ENCODE data around the gene PCIF1.
"Not testable (repeated sequence)": the region's sequence is repeated elsewhere in the genome, so short reads cannot be mapped to it uniquely, and the experiment has no call there.

Gene PCIF1

GRCh38 chr20:45934586-45935415 lies at the start of gene PCIF1:
Gene PCIF1, plus strand, starts transcription at chr20:45934683. Its CDS starts 4,317 bp downstream, at chr20:45939000.
- peak; percentile 96 for DNase-seq

DNA sequence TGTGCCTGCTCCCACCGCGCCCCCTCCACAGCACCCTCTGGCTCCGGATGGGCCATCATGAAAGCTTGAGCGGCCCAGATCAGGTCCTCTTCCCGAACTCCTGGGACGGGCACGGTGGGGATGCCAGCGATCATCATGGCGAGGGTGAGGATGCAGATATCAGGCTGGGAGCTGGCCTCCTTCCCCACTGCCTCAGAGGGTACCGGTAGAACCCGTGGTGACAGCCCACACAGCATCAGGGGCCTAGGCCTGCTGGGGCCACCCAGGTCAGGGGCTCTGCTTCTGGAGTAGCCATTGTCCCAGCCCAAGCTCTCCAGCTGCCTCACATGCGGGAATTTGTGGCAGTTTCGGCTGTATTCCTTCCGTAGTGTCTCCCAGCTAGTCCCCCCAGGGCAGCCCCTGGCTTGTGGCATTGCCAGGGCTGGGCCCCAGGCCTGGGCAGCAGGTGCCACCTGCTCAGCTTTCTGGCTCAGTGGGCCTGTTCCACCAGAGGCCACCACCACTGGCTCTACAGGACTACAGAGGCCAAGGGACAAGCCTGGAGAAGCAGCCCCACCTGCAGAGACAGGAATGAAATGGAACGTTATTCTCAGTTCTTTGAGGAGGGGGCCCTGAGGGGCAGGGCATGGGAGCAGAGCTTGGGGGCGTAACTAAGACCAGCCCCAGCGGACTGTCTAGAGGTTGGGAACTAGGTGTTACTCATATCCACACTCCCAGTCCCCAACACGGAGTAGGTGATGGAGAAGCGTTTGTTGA lies 47.7 kb upstream of the PCIF1 start:
- no peak for DNase-seq

- no peak for DNase-seq
These were observed 47.2 kb upstream of the PCIF1 start, which contains the start of gene SPATA25 for GRCh38 chr20:45887346-45887715. Gene SPATA25, minus strand, starts transcription at chr20:45887622. Its CDS starts 32 bp downstream, at chr20:45887590.

DNA sequence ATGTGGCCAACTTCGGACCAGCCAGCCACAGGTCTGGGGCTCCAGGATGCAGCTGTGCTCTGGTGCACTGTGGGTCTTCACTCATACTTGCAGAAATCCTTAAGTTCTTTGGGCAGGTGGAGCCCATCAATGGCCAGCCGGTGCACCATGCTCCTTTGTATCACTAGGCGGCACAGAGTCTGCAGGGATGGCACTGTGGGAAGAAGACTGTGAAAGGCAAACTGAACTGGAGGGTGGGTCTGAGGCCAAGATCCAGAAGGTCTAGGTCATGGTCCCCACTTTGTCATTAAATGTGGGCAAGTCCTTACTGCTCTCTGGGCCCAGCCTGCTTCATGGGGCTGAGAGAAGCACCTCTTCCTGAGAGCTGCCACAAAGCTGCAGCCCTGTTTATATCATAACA lies 45.8 kb upstream of the PCIF1 start:
- DNase-seq = no peak

DNA sequence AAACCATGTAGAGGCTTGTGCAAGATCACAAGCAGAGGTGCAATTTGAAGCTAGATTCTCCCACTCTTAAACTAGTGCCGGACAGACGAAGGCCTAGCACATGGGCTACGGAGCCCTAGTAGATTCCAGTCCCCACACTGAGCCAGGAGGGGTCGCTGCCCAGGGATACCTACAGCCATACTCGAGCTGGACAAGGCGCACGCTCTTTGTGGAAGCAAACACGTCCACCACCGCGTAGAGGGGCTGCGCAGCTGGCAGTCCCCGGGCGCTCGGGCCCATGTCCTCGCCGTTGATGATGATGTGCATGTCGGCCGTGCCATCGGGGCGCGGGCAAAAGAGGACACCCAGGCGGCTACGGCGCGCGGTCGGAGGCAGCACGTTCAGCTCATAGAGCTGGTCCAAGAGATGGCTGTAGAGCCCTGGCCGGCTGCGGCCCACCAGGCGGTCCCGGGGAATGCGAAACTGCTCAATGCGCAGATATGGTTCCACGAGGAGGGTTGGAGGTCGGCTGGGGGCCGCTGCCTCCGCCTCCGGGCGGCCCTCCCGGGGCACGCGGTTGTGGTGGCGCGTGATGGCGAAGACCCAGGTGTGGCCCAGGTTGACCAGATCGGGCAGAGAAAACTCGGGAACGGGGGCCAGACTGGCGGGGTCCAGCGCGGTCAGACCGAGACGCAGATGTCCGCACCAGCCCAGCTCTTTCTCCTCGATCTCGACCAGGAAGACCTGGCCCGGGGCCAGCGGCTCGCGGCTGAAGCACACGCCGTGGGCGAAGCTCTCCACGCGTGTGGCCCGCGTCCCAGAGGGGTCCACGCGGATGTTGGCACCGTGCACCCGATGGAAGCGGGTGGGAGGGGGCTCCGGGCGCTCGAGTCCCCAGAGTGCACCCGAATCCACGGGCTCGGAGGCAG lies 44.2 kb upstream of the PCIF1 start:
- peak; percentile 30 for DNase-seq

GRCh38 chr20:45890985-45891983 lies 43.2 kb upstream of the PCIF1 start, which contains the start of the genes CTSA and NEURL2:
Gene CTSA, plus strand, starts transcription at chr20:45891335. Its CDS starts 234 bp downstream, at chr20:45891569.
Gene NEURL2, minus strand, starts transcription at chr20:45891208. Its CDS starts 217 bp downstream, at chr20:45890991.
- peak; percentile 71 for DNase-seq

GRCh38 chr20:45892049-45892825 lies 42.2 kb upstream of the PCIF1 start:
- no peak for DNase-seq

GRCh38 chr20:45892828-45893500 lies 41.5 kb upstream of the PCIF1 start:
- DNase-seq = no peak

DNA sequence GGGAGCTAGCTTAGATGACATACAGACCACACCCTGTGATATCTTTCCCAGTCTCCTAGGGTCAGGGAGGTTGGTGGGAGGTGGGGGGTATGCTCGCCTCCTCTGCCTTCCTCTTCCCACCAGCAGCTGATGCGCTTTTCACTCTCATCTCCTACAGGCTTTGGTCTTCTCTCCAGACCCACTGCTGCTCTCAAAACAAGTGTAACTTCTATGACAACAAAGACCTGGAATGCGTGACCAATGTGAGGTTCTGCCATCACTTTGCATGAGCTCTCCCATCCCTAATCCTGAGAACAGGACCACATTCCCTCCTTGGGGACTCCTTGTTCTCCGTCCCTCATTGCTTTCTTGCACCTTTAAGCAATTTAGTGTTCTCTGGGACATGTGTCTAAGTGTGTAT lies 40.7 kb upstream of the PCIF1 start:
- DNase-seq = no peak

- DNase-seq = no peak
These were observed 39.7 kb upstream of the PCIF1 start for GRCh38 chr20:45894797-45895196.

DNA sequence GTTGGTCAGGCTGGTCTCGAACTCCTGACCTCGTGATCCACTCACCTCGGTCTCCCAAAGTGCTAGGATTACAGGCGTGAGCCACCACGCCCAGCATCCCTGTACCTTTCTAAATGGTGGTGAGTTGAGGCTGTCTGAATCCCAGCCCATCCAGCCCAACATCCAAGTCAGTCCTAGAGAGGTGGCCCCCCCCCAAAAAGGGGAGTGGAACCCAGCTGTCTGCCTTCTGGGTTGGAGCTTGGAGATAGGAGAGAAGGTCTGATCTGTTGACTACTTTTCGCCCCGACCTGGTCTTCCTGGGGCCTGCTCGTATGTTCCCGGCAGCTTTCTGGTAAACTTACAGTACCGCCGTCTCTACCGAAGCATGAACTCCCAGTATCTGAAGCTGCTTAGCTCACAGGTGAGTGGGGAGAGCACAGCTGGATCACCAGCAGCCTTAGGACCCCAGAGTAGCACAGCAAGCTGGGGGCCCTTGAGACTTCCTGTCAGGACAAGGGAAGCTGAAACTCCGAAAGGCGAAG lies 37.8 kb upstream of the PCIF1 start:
- DNase-seq = no peak

DNA sequence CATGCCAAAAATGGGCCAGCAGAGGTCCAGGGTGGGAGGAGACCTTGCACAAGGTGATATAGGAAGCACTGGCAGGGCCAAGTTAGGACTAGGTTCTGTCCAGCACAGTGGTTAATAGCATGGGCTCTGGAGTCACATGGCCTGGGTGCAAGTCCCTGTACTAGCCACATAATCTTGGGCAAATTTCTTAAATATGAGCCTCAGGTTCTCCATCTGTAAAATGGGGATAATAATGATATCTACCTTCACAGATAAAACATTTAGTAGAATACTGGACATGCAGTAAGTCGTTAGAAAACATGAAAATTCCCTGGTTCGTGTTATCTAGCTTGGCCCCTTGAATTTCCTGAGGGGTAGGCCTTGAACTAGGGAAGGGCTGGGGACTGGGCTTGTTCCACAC lies 37.2 kb upstream of the PCIF1 start:
- no peak for DNase-seq

GRCh38 chr20:45897692-45898091 lies 36.8 kb upstream of the PCIF1 start:
- no peak for DNase-seq

- DNase-seq = no peak
These were observed 36.2 kb upstream of the PCIF1 start for GRCh38 chr20:45898285-45898684.

DNA sequence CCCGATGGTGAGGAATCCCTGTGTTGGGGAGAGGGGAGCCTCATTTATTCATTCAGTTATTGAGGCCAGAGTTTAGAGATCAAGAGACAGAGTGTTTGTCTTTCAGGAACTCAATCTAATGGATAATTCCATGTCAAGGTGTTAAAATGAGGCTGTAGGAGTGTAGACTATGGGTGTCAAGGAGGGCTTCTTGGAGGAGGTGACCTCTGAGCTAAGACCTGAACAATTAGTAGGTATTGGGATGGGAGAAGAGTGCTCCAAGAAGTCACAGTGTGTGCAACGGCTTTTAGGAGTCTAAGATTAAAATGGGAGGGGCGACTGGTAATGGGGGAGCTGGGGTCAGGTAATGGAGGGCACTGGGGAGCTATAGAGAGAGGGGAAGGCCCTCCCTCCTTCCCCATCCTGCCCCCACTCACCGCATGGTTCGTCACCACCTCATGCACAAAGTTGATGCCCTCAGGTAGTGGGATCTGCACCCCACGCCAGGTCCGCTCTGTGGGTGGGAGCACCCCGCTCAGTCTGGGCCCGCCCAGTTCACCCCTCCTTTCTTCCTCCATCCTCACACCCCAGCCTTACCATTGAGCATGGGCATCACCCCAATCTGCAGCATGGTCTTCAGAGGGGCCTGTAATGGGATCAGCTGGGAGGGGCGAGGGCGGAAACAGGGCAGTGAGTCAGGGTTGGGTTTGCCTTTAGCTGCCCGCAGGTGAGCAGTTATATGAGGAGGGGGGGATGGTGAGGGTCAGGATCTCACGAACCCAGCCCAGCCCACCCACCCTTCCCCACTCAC lies 35.2 kb upstream of the PCIF1 start:
- DNase-seq = no peak

- not testable (repeated sequence) for DNase-seq
These were observed 33.2 kb upstream of the PCIF1 start for GRCh38 chr20:45901332-45901731.

DNA sequence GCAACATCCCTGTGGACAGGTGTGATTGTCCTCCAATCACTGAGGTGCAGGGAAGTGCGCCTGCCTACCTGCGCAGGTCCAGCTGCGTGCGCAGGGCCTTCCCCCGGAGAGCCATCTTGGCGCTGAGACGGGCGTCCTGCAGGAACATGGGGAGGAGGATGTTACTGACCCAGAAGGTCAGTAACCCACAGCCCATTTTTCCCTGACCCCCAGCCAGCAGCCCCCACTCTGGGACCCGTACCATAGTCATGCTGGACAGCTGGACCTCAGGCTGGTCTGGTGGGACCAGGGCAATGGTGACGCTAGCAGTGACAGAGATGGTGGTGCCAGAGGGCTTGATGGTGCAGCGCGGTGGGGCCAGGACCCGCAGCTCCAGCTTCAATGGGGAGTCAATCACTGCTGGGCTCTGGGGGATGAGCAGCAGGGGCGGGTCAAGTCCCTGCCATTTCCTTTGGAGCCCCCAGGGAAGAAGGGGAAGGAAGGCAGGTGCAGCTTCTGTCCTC lies 32.2 kb upstream of the PCIF1 start:
- DNase-seq = peak; percentile 7

All from NCI-H1105 treated with DMSO at 0.1 percent for 48 hours (cell line).